Large intestine (tissue), 3 donors: ENCODE measurements around the gene BTBD17. TPM values are rescaled to one million over a fixed set of nuclear protein-coding genes. Genes with fewer than 3 reads are reported as not detected.

ENCODE experiments used
- DNase-seq, 2 donors: peaks; one replicate each; pipeline versions ENCODE4 v3.0.0 to v3.0.0-alpha.2; 2013
- H3K27ac ChIP-seq: one replicate; pipeline ENCODE4 v1.5.1; 2013; ENCODE audit warnings: low read length
- H3K27me3 ChIP-seq: 2 replicates; pipeline ENCODE4 v1.6.1; 2013; ENCODE audit warnings: low read length; ENCODE audit not compliant: control insufficient read depth, insufficient read depth
- H3K36me3 ChIP-seq: 2 replicates; pipeline ENCODE4 v1.6.1; 2013; ENCODE audit warnings: low read length; ENCODE audit not compliant: control insufficient read depth, insufficient read depth
- H3K4me1 ChIP-seq: one replicate; pipeline ENCODE4 v1.6.1; 2013; ENCODE audit warnings: low read length; ENCODE audit not compliant: control insufficient read depth, insufficient read depth
- H3K4me3 ChIP-seq: one replicate; pipeline ENCODE4 v1.5.1; 2013; ENCODE audit warnings: low read length
- H3K9me3 ChIP-seq: one replicate; pipeline ENCODE4 v1.6.1; 2013; ENCODE audit warnings: mild to moderate bottlenecking, low read depth, low read length, moderate library complexity; ENCODE audit not compliant: control insufficient read depth
- WGBS: methylation state at CpG from one replicate; pipeline ENCODE4 v1.1.5; 2013; ENCODE audit warnings: low lambda C conversion rate; ENCODE audit not compliant: insufficient coverage; 5-methylcytosine and 5-hydroxymethylcytosine counted together
- polyA plus RNA-seq: library from polyadenylated mRNA; unstranded; fragments of 120-200 nt; gene quantifications from one replicate; pipeline ENCODE4 v1.2.1, GENCODE V29; 2013

The BTBD17 gene
- polyA plus RNA-seq, 1 donor: 1.1 TPM

DNA sequence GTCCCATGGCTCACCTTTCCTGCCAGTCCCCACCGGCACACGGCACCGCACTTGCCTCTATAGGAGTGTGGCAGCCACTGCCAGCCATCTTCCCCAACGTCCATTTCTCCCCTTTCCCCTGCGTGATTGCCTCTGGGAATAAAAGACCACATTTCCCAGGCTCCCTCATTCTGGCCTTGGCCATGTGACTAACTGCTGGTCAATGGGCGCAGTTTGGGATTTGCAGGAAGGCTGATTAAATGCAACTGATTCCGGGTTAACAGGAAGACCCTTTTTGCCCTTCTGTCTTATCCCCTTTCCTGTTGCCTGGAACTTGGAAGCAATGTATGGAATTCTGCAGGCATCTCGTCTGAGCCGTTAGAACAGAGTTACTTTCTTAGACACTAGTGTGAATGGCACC lies 3.0 kb downstream of the BTBD17 start:
- H3K27me3 ChIP-seq: peaks cover 74% of the 10 kb centered on the region
- DNase-seq: no peak

DNA sequence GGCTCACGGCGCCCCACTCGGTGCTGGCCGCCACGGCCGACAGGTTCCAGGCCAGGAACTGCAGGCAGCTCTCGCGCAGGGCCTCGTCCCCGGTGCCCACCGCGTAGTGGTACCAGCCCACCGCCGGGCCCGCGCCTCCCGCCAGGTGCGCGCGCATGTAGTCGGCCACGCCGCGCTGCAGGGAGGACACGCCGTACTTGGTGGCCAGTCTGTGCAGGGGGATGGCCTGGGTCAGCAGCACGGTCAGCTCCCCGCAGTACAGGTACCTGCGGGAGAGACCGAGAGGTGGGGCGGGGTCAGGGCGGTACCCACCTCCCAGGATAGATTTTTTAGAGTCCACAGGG lies 4.2 kb downstream of the BTBD17 start:
- H3K36me3 ChIP-seq: no peaks in the 10 kb centered on the region
- peaks cover 3% of the 10 kb centered on the region for H3K9me3 ChIP-seq
- no peak for DNase-seq
- no peak overlapping the region for H3K27ac ChIP-seq
- H3K4me3 ChIP-seq: no peak overlapping the region
- no peaks in the 10 kb centered on the region for H3K4me1 ChIP-seq
- WGBS: no CpG with 5 or more reads among the region's 32 CpGs
- H3K27me3 ChIP-seq: peaks cover 83% of the 10 kb centered on the region

More for the DNA sequence above, 3.0 kb downstream of the BTBD17 start:
- Histone ChIP-seq H3K36me3 (no peaks in the 10 kb centered on the region), H3K9me3 (peaks cover 3% of the 10 kb centered on the region), H3K4me3 (no peak overlapping the region), H3K4me1 (no peaks in the 10 kb centered on the region), H3K27ac (no peak overlapping the region)
- no CpG with 5 or more reads among the region's 9 CpGs for WGBS

- no CpG with 5 or more reads among the region's 105 CpGs for WGBS
- no peak for DNase-seq
- Histone ChIP-seq H3K4me1 (no peaks in the 10 kb centered on the region), H3K36me3 (no peaks in the 10 kb centered on the region), H3K9me3 (peaks cover 3% of the 10 kb centered on the region), H3K27me3 (peaks cover 83% of the 10 kb centered on the region), H3K4me3 (no peak overlapping the region), H3K27ac (no peak overlapping the region)
Measured at GRCh38 chr17:74356646-74357465, 4.8 kb downstream of the BTBD17 start.

DNA sequence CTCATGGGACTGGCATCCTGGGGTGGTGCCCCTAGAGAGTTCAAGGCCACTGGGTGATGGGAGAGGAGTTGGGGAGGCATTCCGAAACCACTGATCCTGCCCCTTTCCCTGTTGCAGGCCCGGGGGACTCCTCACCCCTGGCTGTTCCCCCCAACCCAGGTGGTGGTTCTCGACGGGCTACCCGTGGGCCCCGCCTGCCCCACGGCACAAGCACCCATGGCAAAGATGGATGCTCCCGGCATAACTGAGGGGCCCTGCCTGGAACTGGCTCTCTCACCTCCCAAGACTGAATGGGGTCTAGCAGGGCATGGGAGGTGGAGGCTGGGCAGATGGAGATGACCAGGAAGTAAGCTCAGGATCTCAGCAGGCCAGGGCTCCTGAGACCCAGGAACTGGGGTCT lies 6.6 kb downstream of the BTBD17 start:
- no CpG with 5 or more reads among the region's 8 CpGs for WGBS
- Histone ChIP-seq H3K4me3 (no peak overlapping the region), H3K27me3 (peaks cover 83% of the 10 kb centered on the region), H3K27ac (no peak overlapping the region), H3K4me1 (no peaks in the 10 kb centered on the region), H3K36me3 (no peaks in the 10 kb centered on the region), H3K9me3 (peaks cover 3% of the 10 kb centered on the region)
- no peak for DNase-seq

DNA sequence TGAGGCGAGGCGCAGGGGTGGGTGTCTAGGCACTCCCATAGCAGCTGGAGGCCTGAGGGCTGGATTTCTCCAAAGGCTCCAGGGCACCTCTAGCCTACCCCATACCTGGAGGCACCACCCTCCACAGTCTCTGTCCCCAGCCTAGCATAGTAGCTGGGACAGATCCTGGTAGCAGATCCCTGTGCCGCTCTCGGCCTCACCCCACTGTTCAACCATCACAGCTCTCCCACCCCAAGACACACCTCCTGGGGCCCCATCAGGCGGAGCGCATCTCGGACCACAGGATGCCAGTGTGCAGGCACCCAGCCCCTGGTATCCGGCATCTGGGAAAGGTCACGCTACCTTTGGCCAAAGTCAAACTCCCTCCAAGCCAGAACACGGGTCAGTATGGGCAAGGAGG lies 7.1 kb downstream of the BTBD17 start:
- no peak overlapping the region for H3K4me3 ChIP-seq
- no peaks in the 10 kb centered on the region for H3K36me3 ChIP-seq
- H3K27ac ChIP-seq: no peak overlapping the region
- no peak for DNase-seq
- peaks cover 83% of the 10 kb centered on the region for H3K27me3 ChIP-seq
- H3K9me3 ChIP-seq: peaks cover 3% of the 10 kb centered on the region
- no CpG with 5 or more reads among the region's 10 CpGs for WGBS
- no peaks in the 10 kb centered on the region for H3K4me1 ChIP-seq

DNA sequence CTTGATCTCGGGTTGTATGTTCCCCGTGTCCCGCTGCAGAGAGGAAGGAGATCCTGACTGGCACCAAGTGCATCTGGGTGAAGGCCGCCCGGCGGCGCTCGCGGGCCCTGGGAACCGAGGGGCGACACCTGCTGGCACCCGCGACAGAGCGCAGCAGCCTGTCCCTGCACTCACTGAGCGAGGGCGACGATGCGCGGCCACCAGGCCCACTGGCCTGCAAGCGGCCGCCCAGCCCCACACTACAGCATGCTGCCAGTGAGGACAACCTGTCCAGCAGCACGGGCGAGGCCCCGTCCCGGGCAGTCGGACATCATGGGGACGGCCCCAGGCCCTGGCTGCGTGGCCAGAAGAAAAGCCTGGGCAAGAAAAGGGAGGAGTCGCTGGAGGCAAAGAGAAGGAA lies 7.5 kb downstream of the BTBD17 start:
- no peaks in the 10 kb centered on the region for H3K4me1 ChIP-seq
- no CpG with 5 or more reads among the region's 29 CpGs for WGBS
- no peak for DNase-seq

DNA sequence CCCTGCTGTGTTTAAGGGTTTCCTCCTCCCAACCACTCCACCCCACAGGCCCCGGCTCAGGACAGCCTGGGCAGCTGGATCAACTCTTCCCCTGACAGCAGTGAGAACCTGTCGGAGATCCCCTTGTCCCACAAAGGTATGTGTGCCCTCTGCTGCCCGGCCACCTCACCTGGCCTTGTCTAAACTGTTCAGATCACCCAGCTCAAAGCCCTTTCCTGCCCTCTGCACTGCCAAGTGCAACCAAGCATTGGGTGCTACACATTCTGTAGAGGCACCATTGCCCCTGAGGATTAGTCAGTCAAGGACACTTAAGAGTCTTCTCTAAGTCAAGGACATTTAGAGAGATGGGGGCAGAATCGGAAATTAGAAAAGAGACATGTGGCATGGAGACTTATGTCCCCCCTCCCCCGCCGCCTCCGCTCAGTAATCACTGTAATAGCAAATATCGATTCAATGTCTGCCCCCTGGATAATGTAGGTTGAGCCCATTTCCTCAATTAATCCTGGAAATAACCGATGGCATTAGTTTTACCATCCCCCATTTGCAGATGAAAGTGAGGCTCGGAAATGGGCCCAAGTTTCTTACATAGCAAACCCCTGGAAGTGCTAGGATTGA lies 8.1 kb downstream of the BTBD17 start:
- no peak for DNase-seq
- no peak overlapping the region for H3K27ac ChIP-seq
- peaks cover 3% of the 10 kb centered on the region for H3K9me3 ChIP-seq
- no peaks in the 10 kb centered on the region for H3K36me3 ChIP-seq
- H3K4me1 ChIP-seq: no peaks in the 10 kb centered on the region
- H3K27me3 ChIP-seq: peaks cover 86% of the 10 kb centered on the region
- WGBS: no CpG with 5 or more reads among the region's 10 CpGs
- H3K4me3 ChIP-seq: no peak overlapping the region

More for the DNA sequence above, 7.5 kb downstream of the BTBD17 start:
- Histone ChIP-seq H3K9me3 (peaks cover 3% of the 10 kb centered on the region), H3K36me3 (no peaks in the 10 kb centered on the region), H3K4me3 (no peak overlapping the region), H3K27me3 (peaks cover 86% of the 10 kb centered on the region), H3K27ac (no peak overlapping the region)

DNA sequence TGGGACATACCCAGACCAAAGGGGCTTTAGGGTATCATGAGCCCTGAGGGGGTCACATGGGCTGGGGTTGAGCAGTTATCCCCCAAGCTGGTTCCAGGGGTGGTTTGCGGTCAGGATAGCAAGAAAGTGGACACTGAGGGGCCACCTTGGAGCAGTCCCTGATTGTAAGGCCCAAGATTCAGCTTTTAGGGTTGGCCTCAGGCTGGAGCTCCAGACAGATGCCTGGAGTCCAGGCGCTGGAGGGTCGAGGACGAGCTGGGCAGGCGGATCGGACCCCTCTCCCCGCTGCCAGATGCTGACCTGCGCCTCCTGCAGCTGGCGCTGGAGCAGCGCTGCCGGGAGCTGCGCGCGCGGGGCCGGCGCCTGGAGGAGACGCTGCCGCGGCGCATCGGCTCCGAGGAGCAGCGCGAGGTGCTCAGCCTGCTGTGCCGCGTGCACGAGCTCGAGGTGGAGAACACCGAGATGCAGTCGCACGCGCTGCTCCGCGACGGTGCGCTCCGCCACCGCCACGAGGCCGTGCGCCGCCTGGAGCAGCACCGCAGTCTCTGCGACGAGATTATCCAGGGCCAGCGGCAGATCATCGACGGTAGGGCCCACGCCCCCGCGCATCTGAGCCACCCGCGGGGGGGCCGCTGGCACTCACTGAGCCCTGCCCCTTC lies 10.0 kb downstream of the BTBD17 start:
- peaks cover 73% of the 10 kb centered on the region for H3K27me3 ChIP-seq

DNA sequence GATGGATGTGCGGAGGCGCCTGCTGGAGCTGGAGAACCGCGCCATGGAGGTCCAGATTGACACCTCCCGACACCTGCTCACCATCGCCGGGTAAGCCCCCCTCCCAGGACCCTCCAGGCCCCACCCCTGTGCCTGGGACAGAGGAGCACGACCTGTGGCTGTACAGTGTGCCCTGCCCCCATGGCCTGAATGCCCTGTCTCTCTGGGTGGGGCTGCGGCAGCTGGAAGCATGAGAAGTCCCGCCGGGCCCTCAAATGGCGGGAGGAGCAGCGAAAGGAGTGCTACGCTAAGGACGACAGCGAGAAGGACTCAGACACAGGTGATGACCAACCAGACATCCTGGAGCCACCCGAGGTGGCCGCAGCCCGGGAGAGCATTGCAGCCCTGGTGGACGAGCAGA lies 11.2 kb downstream of the BTBD17 start:
- H3K9me3 ChIP-seq: peaks cover 3% of the 10 kb centered on the region
- no peak for DNase-seq
- no peak overlapping the region for H3K27ac ChIP-seq
- H3K36me3 ChIP-seq: no peaks in the 10 kb centered on the region
- WGBS: no CpG with 5 or more reads among the region's 20 CpGs
- H3K27me3 ChIP-seq: peaks cover 62% of the 10 kb centered on the region
- H3K4me3 ChIP-seq: no peak overlapping the region
- no peaks in the 10 kb centered on the region for H3K4me1 ChIP-seq

More for the DNA sequence above, 10.0 kb downstream of the BTBD17 start:
- WGBS: no CpG with 5 or more reads among the region's 55 CpGs
- H3K4me1 ChIP-seq: no peaks in the 10 kb centered on the region
- H3K36me3 ChIP-seq: no peaks in the 10 kb centered on the region
- H3K9me3 ChIP-seq: peaks cover 3% of the 10 kb centered on the region
- H3K27ac ChIP-seq: no peak overlapping the region
- H3K4me3 ChIP-seq: no peak overlapping the region
- DNase-seq: no peak

DNA sequence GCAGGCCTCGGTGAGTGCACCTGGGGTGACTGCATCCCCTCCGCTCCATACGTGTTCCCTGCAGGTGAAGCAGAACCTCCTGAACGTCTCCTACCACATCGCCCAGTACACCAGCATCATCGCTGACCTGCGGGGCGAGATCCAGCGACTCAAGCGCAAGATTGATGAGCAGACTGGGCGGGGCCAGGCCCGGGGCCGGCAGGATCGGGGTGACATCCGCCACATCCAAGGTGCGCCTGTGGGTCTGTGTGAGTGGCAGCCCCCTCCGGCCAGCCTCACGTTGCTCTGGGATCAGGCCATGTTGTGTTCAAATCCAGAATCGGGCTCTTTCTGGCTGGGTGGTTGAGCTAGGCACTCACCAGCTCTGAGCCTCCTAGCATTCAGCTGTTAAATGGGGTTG lies 12.5 kb downstream of the BTBD17 start:
- no CpG with 5 or more reads among the region's 19 CpGs for WGBS

More for the DNA sequence above, 12.5 kb downstream of the BTBD17 start:
- DNase-seq: no peak
- Histone ChIP-seq H3K36me3 (no peaks in the 10 kb centered on the region), H3K27me3 (peaks cover 53% of the 10 kb centered on the region), H3K4me3 (no peak overlapping the region), H3K4me1 (no peaks in the 10 kb centered on the region), H3K9me3 (peaks cover under 1% of the 10 kb centered on the region), H3K27ac (no peak overlapping the region)
